Stimulated activated CD4-positive, alpha-beta T cell treated with anti-CD3 and anti-CD28 coated beads, Interleukin-12 subunit alpha, Interleukin-12 subunit beta, amount 100 ng/mL, for 48 hours (primary cell): Measurements from ENCODE around the gene RIMBP2.

ENCODE experiments used
- DNase-seq, 3 donors: peaks; one replicate each; pipeline ENCODE4 v3.0.0-alpha.2; 2020; ENCODE audit warnings: low read depth in 2 of 3, low spot score in 1 of 3

The RIMBP2 gene

DNA sequence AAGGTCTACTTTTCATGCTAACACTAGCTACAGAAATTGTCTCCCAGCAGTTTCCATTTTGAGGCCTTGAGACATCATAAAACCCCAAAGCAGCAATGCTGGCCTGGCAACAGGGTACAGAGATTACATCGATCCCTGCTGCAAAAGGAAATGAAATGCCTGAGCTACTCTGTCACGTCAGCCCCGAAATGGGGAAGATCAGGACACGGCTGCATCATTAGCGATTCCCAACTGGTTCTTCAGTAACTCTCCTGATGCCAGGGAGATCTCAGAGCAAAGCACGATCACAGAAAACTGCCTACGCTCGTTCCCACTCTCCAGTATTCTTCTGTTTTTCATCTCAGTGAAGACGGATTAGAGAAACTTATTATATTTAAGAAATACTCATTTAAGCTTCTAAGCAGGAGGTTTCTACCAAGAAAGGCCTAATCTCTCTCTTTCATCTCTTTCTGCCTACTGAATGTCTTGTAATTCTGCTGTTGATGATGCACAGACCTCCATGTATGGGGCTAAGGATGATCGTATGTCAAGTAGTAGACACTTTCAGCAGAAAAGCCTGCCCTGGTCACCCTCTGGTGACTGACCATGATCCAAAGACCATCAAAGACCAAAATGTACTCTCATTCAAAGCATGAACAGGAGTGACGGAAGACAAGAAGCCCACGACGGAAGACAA, 168.5 kb downstream of the RIMBP2 start:
- DNase-seq: no peak

- DNase-seq: no peak
Observed at GRCh38 chr12:130546494-130546893, 169.6 kb downstream of the RIMBP2 start.

GRCh38 chr12:130545475-130545874, 170.6 kb downstream of the RIMBP2 start:
- DNase-seq: no peak

- no peak for DNase-seq
Observed at GRCh38 chr12:130540376-130540775, 175.7 kb downstream of the RIMBP2 start.

- no peak for DNase-seq
Observed at GRCh38 chr12:130538343-130539095, 177.6 kb downstream of the RIMBP2 start.

GRCh38 chr12:130537655-130538054, 178.4 kb downstream of the RIMBP2 start:
- DNase-seq: no peak

DNA sequence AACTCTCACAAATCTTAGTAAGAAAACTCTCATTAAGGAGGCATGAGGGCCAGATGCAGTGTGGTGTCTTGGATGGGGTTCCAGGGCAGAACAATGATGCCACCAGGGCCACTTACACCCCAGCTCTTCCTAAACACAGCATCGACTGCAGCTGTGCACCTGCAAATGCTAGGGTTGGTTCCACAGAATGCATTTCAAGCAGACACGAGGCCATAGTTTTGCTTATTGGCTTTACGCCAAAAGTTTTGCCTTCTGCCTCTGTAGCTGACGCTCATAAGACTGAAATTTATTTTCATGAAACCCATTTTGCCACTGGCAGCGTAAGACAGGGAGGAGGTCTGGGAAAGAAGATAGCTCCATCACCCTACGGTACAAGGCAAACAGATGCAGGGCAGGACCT, 179.0 kb downstream of the RIMBP2 start:
- no peak for DNase-seq

DNA sequence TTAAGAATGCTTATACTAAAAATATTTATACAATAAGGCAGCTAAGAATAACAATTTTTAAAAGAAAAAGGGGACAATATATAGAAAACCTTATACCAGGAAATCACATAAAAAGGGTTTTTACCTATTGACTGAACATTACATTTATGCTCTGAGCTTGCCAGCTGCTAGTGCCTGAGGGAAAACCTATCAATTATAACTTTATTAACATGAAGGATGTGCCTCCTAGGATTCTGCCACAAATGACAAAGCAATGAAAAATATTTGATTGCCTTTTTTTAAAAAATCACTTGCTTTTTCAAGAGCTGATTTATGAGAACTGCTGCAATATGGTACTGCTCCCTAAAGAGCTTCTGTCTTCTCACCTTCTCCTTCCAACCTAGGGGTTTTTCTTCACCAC, 185.7 kb downstream of the RIMBP2 start:
- DNase-seq: no peak

DNA sequence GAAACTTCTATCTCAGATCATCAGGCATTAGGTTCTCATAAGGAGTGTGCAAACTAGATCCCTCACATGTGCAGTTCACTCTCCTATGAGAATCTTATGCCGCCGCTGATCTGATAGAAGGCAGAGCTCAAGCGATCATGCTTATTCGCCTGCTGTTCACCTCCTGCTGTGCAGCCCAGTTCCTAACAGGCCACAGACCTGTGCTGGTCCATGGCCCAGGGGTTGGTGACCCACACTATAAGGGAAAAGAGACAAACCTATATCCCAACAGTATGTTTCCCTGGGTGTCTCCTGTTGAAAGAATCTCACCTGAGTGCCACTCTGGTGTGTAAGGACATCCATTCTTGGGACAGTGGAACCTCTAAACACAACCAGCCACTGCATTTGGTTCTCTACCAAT, 186.3 kb downstream of the RIMBP2 start:
- DNase-seq: no peak

- DNase-seq: no peak
Observed at GRCh38 chr12:130527239-130527638, 188.9 kb downstream of the RIMBP2 start.

GRCh38 chr12:130526813-130527212, 189.3 kb downstream of the RIMBP2 start:
- no peak for DNase-seq

- DNase-seq: no peak
Observed at GRCh38 chr12:130525384-130526172, 190.5 kb downstream of the RIMBP2 start.

DNA sequence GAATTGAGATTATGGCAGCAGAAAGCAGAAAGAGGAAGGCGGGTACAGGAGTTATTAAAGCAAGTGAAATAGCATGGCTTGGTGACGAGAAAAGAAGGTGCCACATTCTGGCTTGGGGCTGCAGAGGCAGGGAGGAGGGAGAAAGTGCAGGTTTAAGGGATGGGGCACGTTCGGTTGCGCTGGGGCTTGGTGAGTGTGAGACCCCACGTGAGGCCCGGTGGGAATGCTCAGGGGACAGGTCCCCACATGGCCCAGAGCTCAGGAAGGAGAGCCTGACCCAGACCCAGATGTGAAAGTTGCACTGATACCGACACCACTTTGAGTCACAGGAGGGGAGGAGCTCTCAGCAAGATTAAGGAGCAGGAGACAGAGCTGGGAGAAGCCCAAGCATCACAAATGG, 191.3 kb downstream of the RIMBP2 start:
- no peak for DNase-seq

GRCh38 chr12:130523863-130524614, 192.1 kb downstream of the RIMBP2 start:
- no peak for DNase-seq

GRCh38 chr12:130523208-130523607, 192.9 kb downstream of the RIMBP2 start:
- no peak for DNase-seq

GRCh38 chr12:130522244-130522834, 193.8 kb downstream of the RIMBP2 start:
- DNase-seq: no peak

- no peak for DNase-seq
Observed at GRCh38 chr12:130521375-130522124, 194.5 kb downstream of the RIMBP2 start.

DNA sequence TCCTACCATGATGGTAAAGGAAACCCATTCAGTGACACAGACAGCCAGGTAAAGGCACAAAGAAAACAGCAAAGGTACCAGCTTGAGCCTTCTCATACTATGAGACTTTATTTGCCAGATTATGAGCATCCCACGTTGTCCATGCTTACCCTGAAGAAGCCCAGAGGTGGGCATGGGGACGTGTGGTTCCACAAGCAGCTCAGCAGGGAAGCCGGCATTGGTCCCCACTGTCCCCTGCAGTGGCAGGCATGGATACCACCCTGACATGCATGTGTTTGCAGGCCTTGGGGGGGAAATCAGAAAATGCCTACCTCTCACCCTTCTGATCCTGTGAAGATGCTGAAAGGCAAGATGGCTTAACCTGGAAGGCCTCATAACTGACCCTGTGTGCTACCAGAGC, 195.3 kb downstream of the RIMBP2 start:
- no peak for DNase-seq

DNA sequence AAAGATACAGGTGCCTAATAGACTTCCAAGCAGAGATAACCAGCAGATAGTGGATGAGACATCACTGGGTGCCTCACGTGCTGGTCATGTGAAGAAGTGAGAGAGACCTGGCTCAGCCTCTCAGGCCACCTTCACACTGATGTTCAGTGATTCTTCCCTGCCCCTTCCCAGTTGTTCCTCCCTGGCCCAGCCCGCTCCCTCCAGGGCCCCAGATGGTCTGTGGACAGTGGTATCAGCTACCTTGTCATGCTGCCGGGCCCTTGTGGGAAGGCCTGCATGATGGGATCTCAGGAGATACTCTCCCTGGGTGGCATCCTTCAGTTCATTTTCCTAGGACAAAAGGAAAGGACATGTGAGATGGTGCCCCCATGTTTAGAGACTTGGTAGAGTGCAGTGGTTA, 198.5 kb downstream of the RIMBP2 start:
- DNase-seq: no peak

GRCh38 chr12:130514149-130514551, 201.9 kb downstream of the RIMBP2 start:
- no peak for DNase-seq
